RWPE2 (cell line): ENCODE measurements around the gene NEO1.

ENCODE experiments used
- ATAC-seq: fragments of 200-7000 bp; cut with Tn5 transposase; 3 replicates; pipeline ENCODE4 v1.9.1; 2021; ENCODE audit warnings: low read depth
- DNase-seq: peaks from one replicate; pipeline ENCODE4 v3.0.0-alpha.2; 2020; ENCODE audit warnings: low spot score
- H3K27ac ChIP-seq: fragments of 450-650 bp; 2 replicates; pipeline ENCODE4 v1.5.1; 2017; ENCODE audit warnings: mild to moderate bottlenecking; ENCODE audit not compliant: poor library complexity, severe bottlenecking
- H3K27me3 ChIP-seq: fragments of 250-450 bp; sonication (Bioruptor Pico); 2 replicates; pipeline ENCODE4 v1.5.1; 2021; ENCODE audit warnings: mild to moderate bottlenecking, moderate library complexity; ENCODE audit not compliant: insufficient read depth, poor library complexity, severe bottlenecking
- H3K36me3 ChIP-seq: fragments of 250-450 bp; sonication (Bioruptor Pico); 2 replicates; pipeline ENCODE4 v1.5.1; 2020; ENCODE audit warnings: low read depth, mild to moderate bottlenecking, moderate library complexity
- H3K4me1 ChIP-seq: fragments of 250-450 bp; sonication (Bioruptor Pico); 2 replicates; pipeline ENCODE4 v1.5.1; 2021; ENCODE audit warnings: mild to moderate bottlenecking, moderate library complexity; ENCODE audit not compliant: insufficient read depth, poor library complexity, severe bottlenecking
- H3K4me3 ChIP-seq: fragments of 250-450 bp; sonication (Bioruptor Pico); 2 replicates; pipeline ENCODE4 v1.5.1; 2021; ENCODE audit warnings: mild to moderate bottlenecking, moderate library complexity; ENCODE audit not compliant: severe bottlenecking
- H3K9me3 ChIP-seq: fragments of 250-450 bp; sonication (Bioruptor Pico); 2 replicates; pipeline ENCODE4 v1.5.1; 2021; ENCODE audit warnings: mild to moderate bottlenecking, moderate library complexity; ENCODE audit not compliant: severe bottlenecking
- CTCF ChIP-seq: fragments of 450-650 bp; IDR thresholded peaks from one replicate; pipeline ENCODE4 v1.5.1; 2017; ENCODE audit warnings: mild to moderate bottlenecking, moderate library complexity; ENCODE audit not compliant: poor library complexity, severe bottlenecking

The NEO1 gene

GRCh38 chr15:73237910-73238309 is 185.6 kb downstream of the NEO1 start:
- Histone ChIP-seq H3K9me3 (no peaks in the 10 kb centered on the region), H3K27ac (no peak overlapping the region), H3K4me1 (no peaks in the 10 kb centered on the region), H3K4me3 (no peak overlapping the region), H3K27me3 (no peaks in the 10 kb centered on the region), H3K36me3 (no peaks in the 10 kb centered on the region)
- no peak for TF ChIP-seq CTCF
- ATAC-seq, result no peak
- DNase-seq, result no peak

DNA sequence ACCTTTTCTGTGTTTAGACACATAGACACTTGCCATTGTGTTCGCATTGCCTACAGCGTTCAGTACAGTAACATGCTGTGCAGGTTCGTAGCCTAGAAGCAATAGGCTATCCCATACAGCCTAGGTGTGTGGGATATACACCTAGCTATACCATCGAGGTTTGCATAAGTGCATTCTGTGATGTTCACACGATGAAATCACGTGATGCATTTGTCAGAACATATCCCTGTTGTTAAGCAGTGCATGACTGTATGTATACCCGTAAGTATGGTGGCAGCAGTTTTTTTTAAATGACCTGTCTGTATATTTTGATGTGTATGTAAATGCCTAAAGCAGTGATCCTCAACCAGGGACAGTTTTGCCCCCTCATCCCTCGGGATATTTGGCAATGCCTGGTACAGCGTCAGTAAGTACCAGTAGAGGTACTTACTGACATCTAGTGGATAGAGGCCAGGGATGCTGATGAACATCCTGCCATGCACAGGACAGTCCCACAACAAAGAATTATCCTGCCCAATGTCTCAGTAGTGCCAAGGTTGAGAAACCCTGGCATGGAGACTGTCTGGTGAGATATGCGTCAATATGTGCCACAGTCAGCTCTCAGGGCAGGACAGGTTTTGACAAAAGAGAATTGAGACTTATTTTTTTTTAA is 187.4 kb downstream of the NEO1 start:
- H3K4me3 ChIP-seq, result no peak overlapping the region
- no peak overlapping the region for H3K27ac ChIP-seq
- no peaks in the 10 kb centered on the region for H3K27me3 ChIP-seq
- no peaks in the 10 kb centered on the region for H3K4me1 ChIP-seq
- H3K36me3 ChIP-seq, result no peaks in the 10 kb centered on the region
- H3K9me3 ChIP-seq, result no peaks in the 10 kb centered on the region
- DNase-seq, result no peak
- TF ChIP-seq CTCF, result peak; percentile 15
- ATAC-seq, result peak; percentile 68; the same call in 2 of the 3 replicates

DNA sequence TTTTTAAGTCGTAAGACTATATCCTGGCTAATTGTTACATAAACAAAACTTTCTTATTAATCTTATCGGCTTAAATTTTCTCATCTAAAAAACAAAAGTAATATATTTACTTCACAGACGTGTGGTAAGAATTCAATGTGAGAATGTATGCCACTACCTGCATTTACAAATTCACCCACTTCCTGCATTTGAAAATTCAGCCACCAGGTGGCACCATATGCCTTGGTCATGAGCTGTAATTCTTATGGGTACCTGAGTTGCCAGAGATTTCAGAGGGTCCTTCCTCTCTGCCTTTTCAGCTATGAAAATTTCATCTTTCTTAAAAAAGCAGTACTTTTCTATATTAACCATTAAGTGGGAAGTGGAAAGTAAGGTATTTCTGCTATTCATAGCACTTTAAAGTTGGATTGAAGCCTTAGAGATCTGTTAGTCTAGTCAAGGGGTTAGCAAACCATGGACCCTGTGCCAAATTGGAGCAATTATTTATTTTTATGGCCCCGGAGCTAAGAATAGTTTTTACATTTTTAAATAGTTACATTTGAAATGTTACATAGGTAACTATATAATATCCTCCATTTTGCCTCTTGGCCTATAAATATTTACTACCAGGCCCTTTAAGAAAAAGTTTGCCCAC is 188.7 kb downstream of the NEO1 start:
- peak; percentile 59; the same call in 1 of the 3 replicates for ATAC-seq
- no peaks in the 10 kb centered on the region for H3K9me3 ChIP-seq
- no peaks in the 10 kb centered on the region for H3K36me3 ChIP-seq
- no peak overlapping the region for H3K4me3 ChIP-seq
- no peaks in the 10 kb centered on the region for H3K27me3 ChIP-seq
- H3K4me1 ChIP-seq, result no peaks in the 10 kb centered on the region
- no peak for DNase-seq
- peak; percentile 99 for TF ChIP-seq CTCF
- no peak overlapping the region for H3K27ac ChIP-seq

GRCh38 chr15:73244333-73244732 is 192.1 kb downstream of the NEO1 start:
- H3K4me1 ChIP-seq, result no peaks in the 10 kb centered on the region
- TF ChIP-seq CTCF, result peak; percentile 51
- ATAC-seq, result no peak
- no peak for DNase-seq
- no peaks in the 10 kb centered on the region for H3K9me3 ChIP-seq
- H3K27me3 ChIP-seq, result no peaks in the 10 kb centered on the region
- H3K27ac ChIP-seq, result no peak overlapping the region
- H3K36me3 ChIP-seq, result no peaks in the 10 kb centered on the region
- no peak overlapping the region for H3K4me3 ChIP-seq

- H3K27ac ChIP-seq, result no peak overlapping the region
- H3K36me3 ChIP-seq, result no peaks in the 10 kb centered on the region
- H3K27me3 ChIP-seq, result no peaks in the 10 kb centered on the region
These were observed 194.2 kb downstream of the NEO1 start for GRCh38 chr15:73246439-73246838.

More at GRCh38 chr15:73246439-73246838, 194.2 kb downstream of the NEO1 start:
- Histone ChIP-seq H3K4me3 (no peak overlapping the region), H3K4me1 (no peaks in the 10 kb centered on the region), H3K9me3 (no peaks in the 10 kb centered on the region)
- no peak for DNase-seq
- ATAC-seq, result no peak
- TF ChIP-seq CTCF, result no peak
